Prostate gland (tissue), 2 donors: ENCODE results near the gene MXD4. TPM values are rescaled to one million over a fixed set of nuclear protein-coding genes. Genes with fewer than 3 reads are reported as not detected.

Experiments
- DNase-seq: peaks from one replicate; pipeline ENCODE4 v3.0.0-alpha.2; 2019; ENCODE audit warnings: low spot score
- H3K27ac ChIP-seq, 2 donors: fragments of 200-600 bp; sonication (generic); 2 replicates each; pipeline ENCODE4 v1.5.1; 2017 to 2019
- H3K27me3 ChIP-seq: fragments of 200-600 bp; sonication (generic); replicated peaks from 2 replicates; pipeline ENCODE4 v1.5.1; 2019; ENCODE audit not compliant: insufficient read depth
- H3K36me3 ChIP-seq, 2 donors: fragments of 200-600 bp; sonication (generic); 1 replicate in 1 of 2; 2 replicates in 1 of 2; pipeline versions ENCODE4 v1.5.1 to v1.8.1; 2017 to 2019
- H3K4me1 ChIP-seq: fragments of 200-600 bp; sonication (generic); replicated peaks from 2 replicates; pipeline ENCODE4 v1.5.1; 2019
- H3K4me3 ChIP-seq, 2 donors: fragments of 200-600 bp; sonication (generic); 2 replicates each; pipeline ENCODE4 v1.5.1; 2017 to 2019
- H3K9me3 ChIP-seq: fragments of 200-600 bp; sonication (generic); 2 replicates; pipeline ENCODE4 v1.5.1; 2017
- POLR2A ChIP-seq: fragments of 450-650 bp; IDR thresholded peaks from one replicate; pipeline ENCODE4 v1.6.1; 2016; ENCODE audit warnings: antibody characterized with exemption, mild to moderate bottlenecking
- POLR2AphosphoS5 ChIP-seq: sonication (generic); formaldehyde crosslinking; IDR thresholded peaks from one replicate; pipeline ENCODE4 v1.6.1; 2017; ENCODE audit warnings: antibody characterized with exemption
- WGBS: methylation state at CpG from one replicate; pipeline ENCODE4 v1.1.5; 2018; 5-methylcytosine and 5-hydroxymethylcytosine counted together
- intact Hi-C: fragments of 100-400 bp; cut with DNase I; formaldehyde crosslinking; loops from one replicate; pipeline ENCODE4 v1.14.2; 2022
- total RNA-seq, 2 donors: library from RNA; depleted of rRNA; stranded (reverse); fragments of >200 nt; gene quantifications; one replicate each; pipeline ENCODE4 v1.1.0, GENCODE V29; 2016
- TF ChIP-seq, protein P1 (sequence below), 4 experiments: fragments of 200-600 bp in 2 of 4; fragments of 450-650 bp in 2 of 4; sonication (generic) in 2 of 4; IDR thresholded peaks; 1 replicate in 3 of 4; 2 replicates in 1 of 4; pipeline ENCODE4 v1.5.1; 2016 to 2019; ENCODE audit warnings: antibody characterized with exemption in 4 of 4, mild to moderate bottlenecking in 2 of 4, moderate library complexity in 2 of 4

Gene MXD4
- total RNA-seq, 2 donors from 2014 or later = 63.4 to 81.1 TPM

DNA sequence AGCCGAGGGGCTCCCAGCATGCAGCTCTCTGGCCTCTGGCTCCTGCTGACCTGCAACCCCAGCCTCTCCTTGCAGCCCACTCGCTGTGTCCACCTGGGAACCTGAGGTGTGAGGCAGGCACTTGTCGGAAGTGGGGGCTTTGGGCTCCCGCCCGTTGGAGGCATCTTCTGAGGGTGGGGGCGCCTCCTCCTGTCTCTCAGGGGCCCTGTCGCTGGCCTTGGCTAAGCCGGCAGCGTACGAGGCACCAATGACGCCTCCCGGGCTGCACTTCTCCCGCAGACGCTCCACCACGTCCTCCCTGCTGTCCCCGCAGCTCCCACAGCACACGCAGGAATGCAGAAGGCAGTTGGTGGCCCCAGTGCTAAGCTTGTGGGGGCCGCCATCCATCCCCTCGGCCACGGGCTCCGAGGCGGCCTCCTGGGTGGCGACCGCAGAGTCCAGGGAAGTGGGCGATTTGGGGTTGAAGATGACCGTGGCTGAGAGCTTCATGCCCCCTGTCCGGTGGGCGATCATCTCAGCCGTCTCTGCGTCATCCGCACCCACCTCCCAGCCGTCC is 42.5 kb upstream of the MXD4 start:
- DNase-seq = no peak
- TF ChIP-seq POLR2A (no peak), POLR2AphosphoS5 (no peak)
- TF ChIP-seq, protein P1, sequence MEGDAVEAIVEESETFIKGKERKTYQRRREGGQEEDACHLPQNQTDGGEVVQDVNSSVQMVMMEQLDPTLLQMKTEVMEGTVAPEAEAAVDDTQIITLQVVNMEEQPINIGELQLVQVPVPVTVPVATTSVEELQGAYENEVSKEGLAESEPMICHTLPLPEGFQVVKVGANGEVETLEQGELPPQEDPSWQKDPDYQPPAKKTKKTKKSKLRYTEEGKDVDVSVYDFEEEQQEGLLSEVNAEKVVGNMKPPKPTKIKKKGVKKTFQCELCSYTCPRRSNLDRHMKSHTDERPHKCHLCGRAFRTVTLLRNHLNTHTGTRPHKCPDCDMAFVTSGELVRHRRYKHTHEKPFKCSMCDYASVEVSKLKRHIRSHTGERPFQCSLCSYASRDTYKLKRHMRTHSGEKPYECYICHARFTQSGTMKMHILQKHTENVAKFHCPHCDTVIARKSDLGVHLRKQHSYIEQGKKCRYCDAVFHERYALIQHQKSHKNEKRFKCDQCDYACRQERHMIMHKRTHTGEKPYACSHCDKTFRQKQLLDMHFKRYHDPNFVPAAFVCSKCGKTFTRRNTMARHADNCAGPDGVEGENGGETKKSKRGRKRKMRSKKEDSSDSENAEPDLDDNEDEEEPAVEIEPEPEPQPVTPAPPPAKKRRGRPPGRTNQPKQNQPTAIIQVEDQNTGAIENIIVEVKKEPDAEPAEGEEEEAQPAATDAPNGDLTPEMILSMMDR (IDR thresholded peaks at IDR 0.05) = no peak
- no peaks in the 10 kb centered on the region for H3K36me3 ChIP-seq
- 95% methylated on average over 21 of the region's 32 CpGs for WGBS
- no peak overlapping the region for H3K27ac ChIP-seq
- H3K9me3 ChIP-seq = no peaks in the 10 kb centered on the region
- no peak overlapping the region for H3K4me3 ChIP-seq
- no peaks in the 10 kb centered on the region for H3K4me1 ChIP-seq
- intact Hi-C loops = no loop called here
- no peaks in the 10 kb centered on the region for H3K27me3 ChIP-seq

DNA sequence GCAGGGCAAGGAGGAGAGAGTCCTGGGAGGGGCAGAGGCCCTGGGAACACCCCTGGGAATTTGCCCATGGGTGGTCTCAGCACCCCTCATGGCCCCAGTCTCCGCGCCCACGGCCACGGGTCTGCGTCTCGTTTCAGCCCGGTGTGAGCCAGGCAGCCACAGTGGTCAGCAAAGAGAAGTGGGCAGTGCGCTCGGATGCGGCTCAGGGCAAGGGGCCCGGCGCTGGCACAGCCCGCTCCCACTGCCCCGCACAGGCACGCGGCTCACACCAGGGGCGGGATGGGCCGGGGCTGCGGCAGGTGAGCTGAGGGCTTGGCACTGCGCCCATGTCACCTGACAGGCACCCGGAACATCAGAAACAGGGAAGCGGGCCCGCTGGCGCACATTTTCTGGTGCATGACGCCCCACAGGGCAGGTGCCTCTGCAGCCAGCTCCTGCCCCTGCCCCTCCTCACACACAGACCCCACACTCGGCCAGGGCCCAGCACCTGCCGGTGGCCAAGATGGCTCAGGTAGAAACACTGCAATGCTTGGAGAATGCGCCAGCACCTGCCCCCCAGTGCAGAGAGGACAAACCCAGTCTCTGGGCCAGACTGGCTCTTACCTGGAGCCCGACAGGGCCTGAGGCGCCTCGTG is 41.9 kb upstream of the MXD4 start:
- Histone ChIP-seq H3K27me3 (no peaks in the 10 kb centered on the region), H3K4me3 (no peak overlapping the region), H3K4me1 (no peaks in the 10 kb centered on the region), H3K9me3 (no peaks in the 10 kb centered on the region), H3K36me3 (no peaks in the 10 kb centered on the region), H3K27ac (no peak overlapping the region)
- 84% methylated on average over 31 of the region's 31 CpGs for WGBS
- intact Hi-C loops = no loop called here
- TF ChIP-seq POLR2AphosphoS5 (no peak), POLR2A (no peak)
- TF ChIP-seq, protein P1 (IDR thresholded peaks at IDR 0.05) = no peak
- DNase-seq = no peak

DNA sequence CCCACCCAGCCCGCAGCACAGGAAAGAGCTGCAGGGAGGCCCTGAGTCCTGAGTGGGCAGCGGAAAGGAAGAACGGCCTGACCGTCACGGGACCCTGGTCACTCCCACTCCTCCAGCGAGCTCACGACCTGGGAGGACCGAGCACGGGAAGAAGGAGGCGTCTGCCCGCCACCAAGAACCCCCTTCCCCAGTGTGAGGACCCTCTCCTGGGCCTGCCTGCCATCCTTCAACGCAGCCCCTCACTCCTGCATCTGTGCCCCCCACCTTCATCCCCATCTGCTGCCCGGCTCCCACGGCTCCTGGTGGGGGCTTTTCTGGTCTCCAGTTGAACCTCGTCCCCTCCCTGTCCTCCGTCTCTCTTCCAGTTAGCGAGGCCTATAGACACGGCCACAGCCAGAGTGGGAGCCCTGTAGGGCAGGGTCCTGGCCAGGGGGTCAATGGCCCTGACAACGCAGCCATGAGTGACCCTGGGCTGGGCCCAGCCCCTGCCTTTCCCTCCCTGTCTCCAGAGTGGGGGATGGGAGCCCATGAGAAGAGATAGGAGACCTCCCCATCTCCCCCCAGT is 41.3 kb upstream of the MXD4 start:
- Histone ChIP-seq H3K27me3 (no peaks in the 10 kb centered on the region), H3K4me1 (no peaks in the 10 kb centered on the region), H3K27ac (no peak overlapping the region), H3K4me3 (no peak overlapping the region), H3K36me3 (no peaks in the 10 kb centered on the region), H3K9me3 (no peaks in the 10 kb centered on the region)
- no peak for DNase-seq
- 96% methylated on average over 14 of the region's 19 CpGs for WGBS
- TF ChIP-seq POLR2AphosphoS5 (no peak), POLR2A (no peak)
- TF ChIP-seq, protein P1 (IDR thresholded peaks at IDR 0.05) = no peak
- intact Hi-C loops = no loop called here

DNA sequence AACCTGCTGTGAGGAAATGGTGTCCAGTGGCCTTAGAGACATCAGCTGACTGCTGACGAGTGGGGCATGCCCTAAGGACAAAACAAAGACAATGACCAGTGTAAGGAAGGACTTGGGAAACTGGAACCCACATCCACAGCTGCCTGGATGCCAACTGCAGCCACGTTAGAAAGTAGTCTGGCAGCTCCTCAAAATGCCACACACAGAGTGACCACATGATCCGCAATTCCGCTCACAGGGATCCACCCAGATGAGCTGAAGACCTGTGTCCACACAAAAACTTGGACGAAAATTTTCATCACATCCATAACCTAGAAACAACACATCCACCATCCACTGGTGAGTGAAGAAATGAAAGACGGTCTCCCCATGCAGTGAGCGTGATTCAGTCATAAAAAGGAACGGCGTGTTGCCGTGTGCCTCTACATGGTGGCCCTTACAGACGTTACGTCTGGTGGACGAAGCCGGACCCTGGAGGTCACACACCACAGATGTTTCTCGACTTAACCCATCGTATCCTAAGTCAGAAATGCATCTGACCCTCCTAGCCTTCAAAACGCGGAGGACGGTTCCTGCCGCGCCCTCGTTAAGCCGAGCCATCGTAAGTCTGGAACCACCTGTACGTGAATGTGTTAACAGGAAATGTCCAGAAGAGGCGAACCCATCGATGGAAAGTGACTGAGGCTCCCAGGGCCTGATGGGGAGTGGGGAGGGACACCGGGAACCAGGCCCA is 40.6 kb upstream of the MXD4 start:
- H3K27ac ChIP-seq = no peak overlapping the region
- no peaks in the 10 kb centered on the region for H3K4me1 ChIP-seq
- no peaks in the 10 kb centered on the region for H3K36me3 ChIP-seq
- H3K4me3 ChIP-seq = no peak overlapping the region
- 91% methylated on average over 28 of the region's 28 CpGs for WGBS
- intact Hi-C loops = no loop called here
- no peak for DNase-seq
- H3K27me3 ChIP-seq = no peaks in the 10 kb centered on the region
- TF ChIP-seq POLR2A = no peak
- TF ChIP-seq POLR2AphosphoS5 = no peak
- TF ChIP-seq, protein P1 (IDR thresholded peaks at IDR 0.05) = no peak
- H3K9me3 ChIP-seq = no peaks in the 10 kb centered on the region
